ENCODE measurements around the gene CCNH. TPM values are rescaled to one million over a fixed set of nuclear protein-coding genes. Genes with fewer than 3 reads are reported as not detected.

The CCNH gene
- total and polyA plus RNA-seq, 9 of the 15 experiments (the other 6 are each of a cell fraction or from before 2014, with no cell fraction given) = 100 to 213 (median 150) TPM

DNA sequence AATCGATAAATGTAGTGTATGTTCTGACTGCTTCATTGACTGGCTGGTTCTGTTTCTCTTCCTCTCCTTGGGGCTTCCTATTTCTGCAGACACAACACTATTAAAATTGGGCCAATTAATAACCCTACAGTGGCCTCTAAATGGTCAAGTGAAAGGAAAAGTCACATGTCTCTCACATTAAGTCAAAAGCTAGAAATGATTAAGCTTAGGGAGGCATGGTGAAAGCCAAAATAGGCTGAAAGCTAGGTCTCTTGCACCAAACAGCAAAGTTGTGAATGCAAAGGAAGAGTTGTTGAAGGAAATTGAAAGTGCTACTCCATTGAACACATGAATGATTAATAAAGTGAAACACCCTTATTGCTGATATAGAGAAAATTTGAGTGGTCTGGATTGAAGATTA lies 58.2 kb downstream of the CCNH start:
- intact Hi-C loops (cut with micrococcal nuclease) = no loop called here
- in situ Hi-C loops (cut with MboI) = no loop called here
- no peaks in the 10 kb centered on the region for H3K27me3 ChIP-seq (ENCODE audit: control insufficient read depth in 2 of 2, insufficient read depth in 2 of 2, low read length in 2 of 2)
- POLR2A ChIA-PET = interaction anchor here (1.0 to 1.5 kb wide), 2 partner anchors 17 to 86 kb away, joined by 3 to 4 read pairs; no protein-coding TSS in a partner anchor
- H3K9me1 ChIP-seq (ENCODE audit: control insufficient read depth, insufficient read depth, low read length) = no peaks in the 10 kb centered on the region
- BruUV-seq (replicated peaks) = no TSS peak
- no peak overlapping the region for H3K27ac ChIP-seq (ENCODE audit: extremely low read depth, low read depth, low read length)
- no peak overlapping the region for H3K4me2 ChIP-seq (ENCODE audit: insufficient read depth, low read length)
- H3K4me1 ChIP-seq (replicated peaks in 1 of 2; ENCODE audit: control insufficient read depth in 2 of 2, insufficient read depth in 2 of 2, low read length in 2 of 2) = no peaks in the 10 kb centered on the region
- no peak overlapping the region for H2AFZ ChIP-seq (ENCODE audit: low read depth, low read length)
- no peak overlapping the region for H3K4me3 ChIP-seq
- ATAC-seq (no peak), DNase-seq (ENCODE audit: extremely low read depth in 1 of 4, low spot score in 3 of 4) (no peak), FAIRE-seq (no peak)
- H3K36me3 ChIP-seq (ENCODE audit: control insufficient read depth, insufficient read depth, low read length) = peaks cover 43% of the 10 kb centered on the region
- H3K9me3 ChIP-seq (replicated peaks; ENCODE audit: control insufficient read depth, insufficient read depth, low read depth, low read length) = no peaks in the 10 kb centered on the region
- WGBS (ENCODE audit: insufficient coverage, low coverage, missing lambda C conversion rate) = 88% methylated on average over 1 of the region's 1 CpG
- H3K79me2 ChIP-seq (ENCODE audit: control insufficient read depth, insufficient read depth, low read length) = no peaks in the 10 kb centered on the region
- no peak overlapping the region for H3K9ac ChIP-seq (ENCODE audit: insufficient read depth in 1 of 2, low read depth in 2 of 2, low read length in 2 of 2)
- TF ChIP-seq TRIM28 (IDR thresholded peaks at IDR 0.05) (no peak), MCM2 (IDR thresholded peaks at IDR 0.05; ENCODE audit: low read depth) (no peak), CHD2 (IDR thresholded peaks at IDR 0.05; ENCODE audit: low read depth, low read length) (no peak), NR2F6 (CRISPR knock-in tag; IDR thresholded peaks at IDR 0.05) (no peak), NR1H2 (CRISPR knock-in tag; IDR thresholded peaks at IDR 0.05) (no peak), YY1 (IDR thresholded peaks at IDR 0.05; ENCODE audit: borderline replicate concordance in 1 of 3, control insufficient read depth in 1 of 3, extremely low read depth in 1 of 3, insufficient read depth in 3 of 3, insufficient read length in 1 of 3, insufficient replicate concordance in 2 of 3, low read depth in 1 of 3, low read length in 2 of 3) (no peak), EZH2 (IDR thresholded peaks at IDR 0.05; ENCODE audit: borderline replicate concordance, low read depth, low read length) (no peak), TFE3 (CRISPR knock-in tag; IDR thresholded peaks at IDR 0.05) (no peak), ZFP30 (CRISPR knock-in tag; IDR thresholded peaks at IDR 0.05; ENCODE audit: borderline replicate concordance) (no peak)
- no peaks in the 10 kb centered on the region for H4K20me1 ChIP-seq (replicated peaks; ENCODE audit: control insufficient read depth, insufficient read depth, low read length)
- CTCF ChIA-PET (ENCODE audit: low intra/inter-chr PET ratio) = no interaction called here

Data from K562 (cell line).